HepG2 (cell line): ENCODE measurements around the gene CFAP97D1. TPM values are rescaled to one million over a fixed set of nuclear protein-coding genes. Genes with fewer than 3 reads are reported as not detected.

ENCODE experiments used
- ATF5 ChIP-seq: sonication (generic); formaldehyde crosslinking; IDR thresholded peaks from 2 replicates; pipeline ENCODE4 v1.4.0; 2020; ENCODE audit warnings: mild to moderate bottlenecking, low read depth, missing genetic modification reagents
- CREB3 ChIP-seq: sonication (generic); formaldehyde crosslinking; IDR thresholded peaks from 2 replicates; pipeline ENCODE4 v1.5.0; 2020; ENCODE audit warnings: missing genetic modification reagents
- HINFP ChIP-seq: sonication (generic); formaldehyde crosslinking; IDR thresholded peaks from 2 replicates; pipeline ENCODE4 v1.4.0; 2020; ENCODE audit warnings: low read depth, mild to moderate bottlenecking, missing genetic modification reagents
- HMG20B ChIP-seq: conservative IDR thresholded peaks from 2 replicates; pipeline ENCODE4 v1.6.1; 2016; ENCODE audit warnings: missing genetic modification reagents, missing compliant biosample characterization
- HNRNPLL ChIP-seq: fragments of 200-400 bp; formaldehyde crosslinking; IDR thresholded peaks from 2 replicates; pipeline ENCODE4 v1.6.1; 2017; ENCODE audit warnings: mild to moderate bottlenecking, low read depth, low read length; ENCODE audit not compliant: poor library complexity, severe bottlenecking
- KDM4B ChIP-seq: sonication (generic); formaldehyde crosslinking; IDR thresholded peaks from 2 replicates; pipeline ENCODE4 v1.4.0; 2020; ENCODE audit warnings: missing genetic modification reagents
- MIXL1 ChIP-seq: IDR thresholded peaks from 2 replicates; pipeline ENCODE4 v1.6.1; 2016
- NR2F6 ChIP-seq, 2 experiments: IDR thresholded peaks; 2 replicates each; pipeline ENCODE4 v1.6.1; 2016; ENCODE audit warnings: antibody characterized with exemption in 1 of 2, mild to moderate bottlenecking in 1 of 2
- POGZ ChIP-seq: sonication (generic); formaldehyde crosslinking; IDR thresholded peaks from 2 replicates; pipeline ENCODE4 v1.4.0; 2020; ENCODE audit warnings: mild to moderate bottlenecking, missing genetic modification reagents
- SIX1 ChIP-seq: sonication (generic); formaldehyde crosslinking; IDR thresholded peaks from 2 replicates; pipeline ENCODE4 v1.4.0; 2020; ENCODE audit warnings: missing genetic modification reagents, borderline replicate concordance
- ZBTB40 ChIP-seq, 2 experiments: fragments of 450-650 bp in 1 of 2; sonication (generic) in 1 of 2; formaldehyde crosslinking in 1 of 2; IDR thresholded peaks; 2 replicates each; pipeline versions ENCODE4 v1.6.1 to v1.8.0; 2016 to 2022; ENCODE audit warnings: antibody characterized with exemption in 1 of 2, mild to moderate bottlenecking in 1 of 2, missing genetic modification reagents in 1 of 2
- ZBTB42 ChIP-seq: sonication (generic); formaldehyde crosslinking; IDR thresholded peaks from 2 replicates; pipeline ENCODE4 v1.5.0; 2020; ENCODE audit warnings: mild to moderate bottlenecking, missing genetic modification reagents
- ZNF460 ChIP-seq: sonication (generic); formaldehyde crosslinking; IDR thresholded peaks from 2 replicates; pipeline ENCODE4 v1.5.1; 2020; ENCODE audit warnings: missing genetic modification reagents, mild to moderate bottlenecking, borderline replicate concordance
- ZNF639 ChIP-seq: conservative IDR thresholded peaks from 2 replicates; pipeline ENCODE4 v1.6.1; 2018; ENCODE audit warnings: missing genetic modification reagents
- ZNF841 ChIP-seq: sonication (generic); formaldehyde crosslinking; IDR thresholded peaks from 2 replicates; pipeline ENCODE4 v1.8.1; 2023; ENCODE audit warnings: missing genetic modification reagents, borderline replicate concordance
- polyA plus RNA-seq, 8 experiments: library from polyadenylated mRNA; depleted of rRNA in 3 of 8; stranded (reverse) in 7 of 8; unstranded in 1 of 8; fragments of >200 nt; fragmentation: Illumina TruSeq in 4 of 8; extraction: Trizol in 4 of 8; gene quantifications; 2 replicates each; pipeline versions ENCODE4 v1.2.1 to v1.2.3, GENCODE V29; 2011 to 2016; ENCODE audit warnings: low read depth in 4 of 8, missing spikeins in 1 of 8, mixed read lengths in 1 of 8; ENCODE audit not compliant: insufficient read depth in 1 of 8
- total RNA-seq, 5 experiments: library from RNA; depleted of rRNA; stranded (reverse); fragments of >200 nt; fragmentation: Illumina TruSeq; extraction: Trizol; gene quantifications; 2 replicates each; pipeline ENCODE4 v1.2.3, GENCODE V29; 2016; ENCODE audit warnings: low read depth in 1 of 5

Gene CFAP97D1
- total and polyA plus RNA-seq, 2 of the 13 experiments (the other 11 are each of a cell fraction or from before 2014, with no cell fraction given) = 0.02 TPM; not detected in 1

- TF ChIP-seq ZBTB42 (CRISPR knock-in tag) (0 out of 2 replicates have a peak, but pooled peaks have one; percentile 68), KDM4B (CRISPR knock-in tag) (no peak; the same call in 1 of the 2 replicates), ZNF639 (CRISPR knock-in tag) (no peak), ZBTB40 (IDR thresholded peaks at IDR 0.05) (no peak), ZBTB40 (CRISPR knock-in tag; IDR thresholded peaks at IDR 0.05) (no peak), POGZ (CRISPR knock-in tag) (no peak), ATF5 (CRISPR knock-in tag) (no peak), ZNF841 (CRISPR knock-in tag) (no peak), ZNF460 (CRISPR knock-in tag) (no peak), CREB3 (CRISPR knock-in tag) (no peak), NR2F6 (IDR thresholded peaks at IDR 0.05) (no peak), NR2F6 (CRISPR knock-in tag; IDR thresholded peaks at IDR 0.05) (peak; percentile 63; the same call in 1 of the 2 replicates), HMG20B (CRISPR knock-in tag) (0 out of 2 replicates have a peak, but pooled peaks have one; percentile 29), HINFP (0 out of 2 replicates have a peak, but pooled peaks have one; percentile 9), MIXL1 (CRISPR knock-in tag) (peak; percentile 90), HNRNPLL (no peak), SIX1 (CRISPR knock-in tag) (no peak)
Observed at GRCh38 chr17:43760254-43760852, 19.9 kb upstream of the CFAP97D1 start (continued).
